T-helper 9 cell (primary cell): Measurements from ENCODE around the gene FBXO10.
"Not testable (repeated sequence)": the region's sequence is repeated elsewhere in the genome, so short reads cannot be mapped to it uniquely, and the experiment has no call there.

Experiments
- DNase-seq: peaks from one replicate; pipeline ENCODE4 v3.0.0-alpha.2; 2020

FBXO10 gene

GRCh38 chr9:37511016-37512010 is 64.9 kb downstream of the FBXO10 start:
- no peak for DNase-seq

- DNase-seq = not testable (repeated sequence)
Measured at GRCh38 chr9:37510053-37510452, 66.1 kb downstream of the FBXO10 start.

- no peak for DNase-seq
Measured at GRCh38 chr9:37509536-37509935, 66.6 kb downstream of the FBXO10 start.

GRCh38 chr9:37508834-37509206 is 67.4 kb downstream of the FBXO10 start:
- DNase-seq = no peak

- DNase-seq = no peak
Measured at GRCh38 chr9:37508135-37508833, 67.9 kb downstream of the FBXO10 start.

- no peak for DNase-seq
Measured at GRCh38 chr9:37507566-37508134, 68.5 kb downstream of the FBXO10 start.

- no peak for DNase-seq
Measured at GRCh38 chr9:37504605-37505004, 71.6 kb downstream of the FBXO10 start.

- DNase-seq = peak; percentile 41
Measured at GRCh38 chr9:37503736-37504135, 72.4 kb downstream of the FBXO10 start.

GRCh38 chr9:37501957-37502596 is 74.1 kb downstream of the FBXO10 start:
- DNase-seq = no peak

GRCh38 chr9:37499297-37499696 is 76.9 kb downstream of the FBXO10 start:
- no peak for DNase-seq

GRCh38 chr9:37498457-37498856 is 77.7 kb downstream of the FBXO10 start:
- DNase-seq = no peak

GRCh38 chr9:37497320-37497719 is 78.9 kb downstream of the FBXO10 start:
- no peak for DNase-seq

- DNase-seq = no peak
Measured at GRCh38 chr9:37496020-37496419, 80.2 kb downstream of the FBXO10 start.

- DNase-seq = no peak
Measured at GRCh38 chr9:37495571-37495970, 80.6 kb downstream of the FBXO10 start.

GRCh38 chr9:37491939-37492338 is 84.2 kb downstream of the FBXO10 start:
- DNase-seq = no peak

GRCh38 chr9:37486616-37487548 is 89.3 kb downstream of the FBXO10 start:
- DNase-seq = no peak

GRCh38 chr9:37486256-37486615 is 89.9 kb downstream of the FBXO10 start:
- DNase-seq = no peak

- DNase-seq = peak; percentile 95
Measured at GRCh38 chr9:37485389-37486255, 90.6 kb downstream of the FBXO10 start, which contains the start of gene POLR1E. Gene POLR1E, plus strand, starts transcription at chr9:37485948. Its CDS starts 100 bp downstream, at chr9:37486048.

- no peak for DNase-seq
Measured at GRCh38 chr9:37480759-37481158, 95.4 kb downstream of the FBXO10 start.

GRCh38 chr9:37477987-37478619 is 98.1 kb downstream of the FBXO10 start:
- not testable (repeated sequence) for DNase-seq
